Caco-2 (cell line): ENCODE data around the gene FIGNL2. TPM values are rescaled to one million over a fixed set of nuclear protein-coding genes. Genes with fewer than 3 reads are reported as not detected.

Experiments
- BruUV-seq: library from RNA; stranded (reverse); fragments of 400-500 nt; replicated peaks from 2 replicates; lab custom pipeline; 2021; lab: Mats Ljungman, UMichigan
- CTCF ChIA-PET: fragments of 300-600 bp; sonication (Branson Sonifier 250); formaldehyde crosslinking; loops from one replicate; lab custom pipeline; 2022; ENCODE audit warnings: antibody characterized with exemption; lab: Charles Lee
- POLR2A ChIA-PET: fragments of 300-600 bp; sonication (Branson Sonifier 250); formaldehyde crosslinking; loops from one replicate; lab custom pipeline; 2022; ENCODE audit warnings: antibody characterized with exemption; lab: Charles Lee
- DNase-seq, 2 experiments: peaks; one replicate each; pipeline versions ENCODE4 v3.0.0 to v3.0.0-alpha.2; 2020 to 2022
- H3K27me3 ChIP-seq: replicated peaks from 2 replicates; pipeline ENCODE4 v1.6.0; 2011; ENCODE audit warnings: low read length; ENCODE audit not compliant: control insufficient read depth, insufficient read depth
- H3K36me3 ChIP-seq: 2 replicates; pipeline ENCODE4 v1.5.1; 2011; ENCODE audit warnings: low read length; ENCODE audit not compliant: control insufficient read depth, insufficient read depth
- H3K4me1 ChIP-seq: fragments of 250-450 bp; sonication (Bioruptor Pico); 2 replicates; pipeline ENCODE4 v1.5.1; 2020; ENCODE audit warnings: mild to moderate bottlenecking
- H3K4me3 ChIP-seq: 2 replicates; pipeline ENCODE4 v1.5.1; 2011; ENCODE audit warnings: low read depth, mild to moderate bottlenecking, control low read depth, low read length
- H3K9me3 ChIP-seq: fragments of 250-450 bp; sonication (Bioruptor Pico); 2 replicates; pipeline ENCODE4 v1.5.1; 2020; ENCODE audit warnings: mild to moderate bottlenecking, moderate library complexity
- H3K27ac Mint-ChIP-seq: one replicate; pipeline ENCODE4 v1.8.0; 2022; ENCODE audit warnings: mixed read lengths; ENCODE audit not compliant: unreplicated experiment
- H3K27me3 Mint-ChIP-seq: one replicate; pipeline ENCODE4 v1.8.0; 2022; ENCODE audit warnings: mixed read lengths; ENCODE audit not compliant: insufficient read depth, unreplicated experiment
- H3K36me3 Mint-ChIP-seq: one replicate; pipeline ENCODE4 v1.8.0; 2022; ENCODE audit warnings: mild to moderate bottlenecking, mixed read lengths; ENCODE audit not compliant: insufficient read depth, unreplicated experiment
- H3K4me1 Mint-ChIP-seq: one replicate; pipeline ENCODE4 v1.8.0; 2022; ENCODE audit warnings: low read depth, mixed read lengths; ENCODE audit not compliant: unreplicated experiment
- H3K4me3 Mint-ChIP-seq: one replicate; pipeline ENCODE4 v1.8.0; 2022; ENCODE audit warnings: mild to moderate bottlenecking, moderate library complexity, mixed read lengths; ENCODE audit not compliant: unreplicated experiment
- H3K9me3 Mint-ChIP-seq: one replicate; pipeline ENCODE4 v1.8.0; 2022; ENCODE audit warnings: mixed read lengths; ENCODE audit not compliant: unreplicated experiment
- CTCF ChIP-seq, 2 experiments: fragments of 200-600 bp in 1 of 2; IDR thresholded peaks; 1 replicate in 1 of 2; 2 replicates in 1 of 2; pipeline versions ENCODE4 v1.5.1 to v1.8.0; 2011 to 2022; ENCODE audit warnings: antibody characterized with exemption in 1 of 2, control low read depth in 1 of 2, inconsistent platforms in 1 of 2, low read depth in 1 of 2, low read length in 1 of 2, mild to moderate bottlenecking in 1 of 2, moderate library complexity in 1 of 2; ENCODE audit not compliant: insufficient read depth in 1 of 2, severe bottlenecking in 1 of 2, unreplicated experiment in 1 of 2
- intact Hi-C: fragments of 100-400 bp; cut with micrococcal nuclease; formaldehyde crosslinking; loops from one replicate; pipeline ENCODE4 v1.10.0; 2022; ENCODE audit not compliant: unreplicated experiment
- total RNA-seq: library from RNA; stranded (reverse); gene quantifications from 2 replicates; pipeline ENCODE4 v1.2.3, GENCODE V29; 2022

FIGNL2 gene
- total RNA-seq, 1 experiment from 2014 or later: 3.6 TPM

GRCh38 chr12:51871126-51871525, 22.6 kb upstream of the FIGNL2 start:
- TF ChIP-seq CTCF (IDR thresholded peaks at IDR 0.05; ENCODE audit: insufficient read depth in 1 of 2, low read depth in 1 of 2, low read length in 1 of 2, severe bottlenecking in 1 of 2, unreplicated experiment in 1 of 2): no peak
- Mint-ChIP-seq H3K4me1 (peaks cover 29% of the 10 kb centered on the region), H3K36me3 (no peaks in the 10 kb centered on the region), H3K9me3 (no peaks in the 10 kb centered on the region), H3K27me3 (no peaks in the 10 kb centered on the region), H3K27ac (no peak overlapping the region), H3K4me3 (no peak overlapping the region)
- DNase-seq: no peak
- POLR2A ChIA-PET: no interaction called here
- intact Hi-C loops: no loop called here
- no peaks in the 10 kb centered on the region for H3K27me3 ChIP-seq
- CTCF ChIA-PET: interaction anchor here (3.0 kb wide), 1 partner anchor 50 kb away, joined by 6 read pairs; no protein-coding TSS in a partner anchor
- no peak overlapping the region for H3K4me3 ChIP-seq
- no peaks in the 10 kb centered on the region for H3K9me3 ChIP-seq
- H3K36me3 ChIP-seq: no peaks in the 10 kb centered on the region
- H3K4me1 ChIP-seq: peaks cover 16% of the 10 kb centered on the region
- no TSS peak for BruUV-seq

GRCh38 chr12:51870504-51870903, 22.0 kb upstream of the FIGNL2 start:
- Mint-ChIP-seq H3K4me1 (peaks cover 29% of the 10 kb centered on the region), H3K36me3 (no peaks in the 10 kb centered on the region), H3K27me3 (no peaks in the 10 kb centered on the region), H3K4me3 (peak overlapping the region; percentile 84), H3K9me3 (no peaks in the 10 kb centered on the region), H3K27ac (peak overlapping the region; percentile 2)
- no TSS peak for BruUV-seq
- ChIA-PET POLR2A (no interaction called here), CTCF (interaction anchor here (0.5 to 3.0 kb wide), 2 partner anchors 16 to 50 kb away, joined by 4 to 6 read pairs; no protein-coding TSS in a partner anchor)
- Histone ChIP-seq H3K4me1 (peaks cover 22% of the 10 kb centered on the region), H3K27me3 (no peaks in the 10 kb centered on the region), H3K36me3 (no peaks in the 10 kb centered on the region), H3K4me3 (no peak overlapping the region), H3K9me3 (no peaks in the 10 kb centered on the region)
- TF ChIP-seq CTCF (IDR thresholded peaks at IDR 0.05; ENCODE audit: insufficient read depth in 1 of 2, low read depth in 1 of 2, low read length in 1 of 2, severe bottlenecking in 1 of 2, unreplicated experiment in 1 of 2): no peak
- DNase-seq: peak in 1 of 2 experiments; percentile 13
- intact Hi-C loops: no loop called here

GRCh38 chr12:51869931-51870330, 21.4 kb upstream of the FIGNL2 start:
- Histone ChIP-seq H3K9me3 (no peaks in the 10 kb centered on the region), H3K27me3 (no peaks in the 10 kb centered on the region), H3K36me3 (no peaks in the 10 kb centered on the region), H3K4me3 (no peak overlapping the region), H3K4me1 (peaks cover 28% of the 10 kb centered on the region)
- ChIA-PET POLR2A (no interaction called here), CTCF (interaction anchor here (0.5 to 1.4 kb wide), 5 partner anchors 16 to 602 kb away, joined by 4 to 6 read pairs (median 4); no protein-coding TSS in a partner anchor)
- peak in 1 of 2 experiments; percentile 16 for DNase-seq
- H3K36me3 Mint-ChIP-seq: peaks cover 1% of the 10 kb centered on the region
- H3K27me3 Mint-ChIP-seq: no peaks in the 10 kb centered on the region
- intact Hi-C loops: loop anchor here (5.0 kb wide), 1 partner anchor 448 kb away; the partner anchor contains the start of gene SLC4A8
- no peak for TF ChIP-seq CTCF (IDR thresholded peaks at IDR 0.05; ENCODE audit: insufficient read depth in 1 of 2, low read depth in 1 of 2, low read length in 1 of 2, severe bottlenecking in 1 of 2, unreplicated experiment in 1 of 2)
- H3K4me3 Mint-ChIP-seq: peak overlapping the region; percentile 84
- no TSS peak for BruUV-seq
- no peaks in the 10 kb centered on the region for H3K9me3 Mint-ChIP-seq
- peak overlapping the region; percentile 2 for H3K27ac Mint-ChIP-seq
- H3K4me1 Mint-ChIP-seq: peaks cover 29% of the 10 kb centered on the region
